GM04504 (cell line): Measurements from ENCODE around the gene RPS6KA2.
"Not testable (repeated sequence)": the region's sequence is repeated elsewhere in the genome, so short reads cannot be mapped to it uniquely, and the experiment has no call there.

Experiments used
- DNase-seq: peaks from one replicate; pipeline ENCODE4 v3.0.0-alpha.2; 2012; ENCODE audit warnings: low read depth

Gene RPS6KA2

DNA sequence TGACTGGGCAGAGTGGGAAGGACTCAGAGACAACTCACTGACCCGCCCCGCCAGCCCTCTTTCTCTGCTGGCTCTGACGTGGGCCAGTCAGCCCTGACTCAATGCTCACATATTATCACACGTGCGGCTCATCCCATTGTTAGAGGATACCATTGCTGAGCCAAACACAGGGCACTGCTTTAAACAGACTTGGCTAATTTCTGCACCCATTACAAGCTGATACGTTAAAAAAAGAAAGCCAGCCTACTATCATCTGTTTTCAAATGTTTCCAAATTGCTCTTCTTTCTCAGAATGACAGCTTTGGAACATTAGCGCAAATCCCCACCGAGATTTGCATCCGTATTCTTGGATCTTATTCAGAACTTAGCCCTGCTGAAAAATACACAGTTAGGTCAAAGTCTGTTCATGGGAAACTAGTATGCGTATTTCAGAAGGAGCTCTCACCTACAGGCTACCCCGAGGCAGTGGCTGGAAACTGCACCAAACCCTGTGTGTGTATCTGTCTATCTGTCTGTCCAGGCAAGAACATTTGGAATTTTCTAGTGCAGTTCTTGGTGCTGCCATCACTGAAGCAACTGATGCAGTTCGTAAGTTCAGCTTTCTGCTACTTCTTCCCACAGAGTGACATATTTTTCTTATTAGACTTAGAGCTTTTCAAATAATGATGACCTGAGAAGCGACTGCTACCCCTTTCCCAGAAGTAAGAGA lies 73.3 kb downstream of the RPS6KA2 start:
- DNase-seq: peak; percentile 77

DNA sequence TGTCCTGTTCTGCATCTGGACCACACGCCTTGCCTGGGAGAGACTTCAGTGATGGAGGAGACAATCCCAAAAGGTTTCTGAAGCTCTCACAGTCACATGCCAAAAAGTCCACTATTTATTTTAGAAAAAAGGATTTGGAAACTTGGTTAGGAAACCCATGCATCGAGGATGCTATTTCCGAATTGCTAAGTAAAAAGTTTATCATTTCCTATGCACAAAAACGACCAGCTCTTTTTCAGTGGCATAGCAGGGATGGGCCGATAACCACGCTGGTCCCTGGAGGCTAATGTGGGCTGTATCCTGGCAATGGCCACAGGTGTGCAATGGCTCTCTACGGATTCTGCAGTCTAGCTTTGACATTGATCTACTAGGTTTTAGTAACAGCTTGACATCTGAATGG lies 74.5 kb downstream of the RPS6KA2 start:
- DNase-seq: no peak

DNA sequence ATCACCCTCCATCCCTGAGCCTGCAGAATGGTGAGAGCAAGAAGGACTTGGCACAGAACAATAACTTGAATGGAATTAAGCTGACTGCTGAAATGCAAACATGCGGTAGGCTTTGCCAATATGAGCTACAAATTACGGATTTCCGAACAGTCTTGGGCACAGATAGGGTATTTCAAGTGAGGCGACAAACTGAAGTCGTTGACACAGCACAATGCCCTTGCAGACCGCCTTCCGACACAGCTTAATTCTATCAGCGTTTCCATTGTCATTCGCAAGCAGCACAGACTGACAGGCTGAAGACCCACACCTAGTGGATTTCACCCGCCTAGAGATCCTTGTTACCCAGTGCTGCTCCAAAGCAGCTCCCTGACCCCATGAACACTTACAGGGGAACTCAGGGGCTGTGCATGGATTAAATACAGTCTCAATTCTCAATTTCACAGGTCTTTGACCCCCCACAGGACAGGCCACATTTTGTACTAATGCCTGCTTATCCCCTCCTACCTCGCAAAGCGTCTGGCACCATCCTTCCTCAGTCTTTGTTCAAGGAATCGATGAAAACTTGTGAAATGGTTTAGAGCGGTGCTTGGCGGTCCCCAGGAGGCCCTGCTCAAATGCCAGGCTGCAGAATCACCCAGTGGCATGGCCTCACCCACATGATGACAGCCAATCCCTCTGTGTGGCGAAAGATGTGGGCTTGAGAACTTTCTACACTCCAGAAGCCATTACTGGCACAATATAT lies 75.1 kb downstream of the RPS6KA2 start:
- no peak for DNase-seq

DNA sequence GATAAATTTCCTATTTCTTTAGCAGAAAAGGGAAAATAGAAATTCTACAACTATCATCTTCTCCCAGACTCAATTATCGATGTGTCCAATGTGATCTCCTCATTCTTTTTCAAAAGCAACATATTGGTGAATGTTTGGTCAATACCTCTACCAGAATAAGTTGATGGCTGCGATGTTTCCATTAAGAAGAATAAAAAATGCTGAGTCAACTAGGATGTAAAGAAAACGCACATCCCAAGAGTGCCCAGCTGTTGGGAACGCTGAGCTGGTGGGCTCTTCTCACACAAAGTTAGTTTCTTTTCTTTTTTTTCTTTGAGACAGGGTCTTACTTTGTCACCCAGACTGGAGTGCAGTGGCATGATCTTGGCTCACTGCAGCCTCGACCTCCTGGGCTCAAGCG lies 80.4 kb downstream of the RPS6KA2 start:
- no peak for DNase-seq

DNA sequence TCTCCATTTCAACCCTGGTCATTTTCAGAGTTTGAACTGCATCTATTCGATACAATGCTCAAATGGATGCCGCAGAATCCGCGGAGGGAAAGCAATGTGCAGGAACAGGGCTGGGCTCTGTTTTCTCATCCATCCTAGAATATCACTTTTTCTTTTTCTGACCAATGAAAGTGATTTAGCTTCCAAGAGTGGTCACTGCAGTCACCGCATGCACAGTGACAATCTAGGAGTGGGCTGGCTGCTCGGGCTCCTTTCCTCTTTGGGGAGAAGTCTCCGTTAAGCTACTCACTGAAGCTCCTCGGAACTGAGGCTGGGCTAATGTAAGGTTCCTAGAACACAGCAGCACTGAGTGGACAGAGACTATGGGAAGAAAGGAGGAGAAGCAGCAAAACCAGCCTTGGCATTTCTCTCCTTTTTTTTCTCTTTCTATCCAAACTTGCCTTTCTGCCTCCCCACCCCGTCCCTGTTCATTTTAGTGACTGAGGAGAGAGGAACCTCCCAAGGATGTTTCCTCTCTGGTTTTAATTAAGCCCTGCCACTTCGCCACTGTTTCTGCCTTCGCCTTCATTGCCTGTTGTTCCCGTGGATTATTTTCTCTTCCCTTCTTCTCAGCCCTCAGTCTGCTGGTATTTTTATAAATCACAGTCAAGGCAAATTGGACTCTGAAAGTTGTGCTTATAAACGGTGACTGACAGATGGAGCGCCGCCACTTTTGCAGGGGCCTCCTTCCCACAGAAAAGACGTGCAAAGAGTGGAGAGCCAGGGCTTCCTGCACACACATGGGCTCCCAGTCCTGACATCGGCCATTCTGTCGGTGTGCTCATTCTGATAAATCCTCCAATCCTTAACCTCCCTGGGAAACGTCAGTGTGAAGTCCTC lies 81.7 kb downstream of the RPS6KA2 start:
- DNase-seq: no peak

DNA sequence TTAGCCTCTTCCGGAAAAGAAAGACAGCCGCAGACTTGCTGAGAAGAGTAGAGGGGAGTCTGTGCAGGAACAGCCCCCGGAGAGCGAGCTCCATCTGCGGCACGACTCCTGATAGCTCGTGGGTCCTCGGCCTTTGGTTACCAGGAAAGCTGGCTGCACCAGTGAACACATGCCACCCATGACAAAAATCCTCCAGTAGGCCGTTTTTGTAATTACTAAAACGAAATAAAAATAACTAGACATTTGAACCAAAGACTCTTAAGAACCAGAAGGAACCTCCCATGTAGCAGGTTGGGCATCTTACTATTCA lies 82.8 kb downstream of the RPS6KA2 start:
- DNase-seq: no peak

DNA sequence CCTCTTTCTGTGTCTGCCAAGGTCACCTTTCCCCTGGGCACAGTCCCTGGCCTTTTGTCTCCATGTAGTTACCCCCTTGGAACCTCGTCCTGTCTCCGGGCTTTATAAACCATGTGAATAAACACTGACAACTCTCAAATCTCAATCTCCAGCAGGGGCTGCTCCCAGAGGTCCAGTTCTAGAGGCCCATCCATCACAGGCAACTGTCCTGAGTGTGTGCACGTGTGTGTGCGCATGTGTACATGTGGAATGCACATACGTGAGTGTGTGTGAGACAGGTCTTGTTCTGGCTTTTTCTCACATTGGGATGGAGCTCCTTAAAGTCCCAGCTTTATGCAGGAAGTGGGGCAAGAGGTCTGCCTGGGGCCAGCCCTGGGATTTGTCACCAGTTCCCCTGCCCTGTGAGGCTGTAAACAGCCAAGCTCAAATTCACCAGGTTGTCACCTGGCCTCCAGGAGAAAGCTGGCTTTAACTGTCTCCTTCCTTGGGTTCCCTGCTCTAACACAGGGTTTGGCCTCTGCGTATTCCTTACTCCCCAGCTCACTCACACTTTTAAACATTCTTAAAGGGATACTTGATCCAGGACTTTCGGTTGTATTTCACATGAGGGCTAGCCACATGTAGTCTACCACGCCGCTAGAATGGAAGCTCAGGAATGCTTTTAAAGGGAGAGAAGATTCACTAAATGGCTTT lies 83.3 kb downstream of the RPS6KA2 start:
- DNase-seq: no peak

DNA sequence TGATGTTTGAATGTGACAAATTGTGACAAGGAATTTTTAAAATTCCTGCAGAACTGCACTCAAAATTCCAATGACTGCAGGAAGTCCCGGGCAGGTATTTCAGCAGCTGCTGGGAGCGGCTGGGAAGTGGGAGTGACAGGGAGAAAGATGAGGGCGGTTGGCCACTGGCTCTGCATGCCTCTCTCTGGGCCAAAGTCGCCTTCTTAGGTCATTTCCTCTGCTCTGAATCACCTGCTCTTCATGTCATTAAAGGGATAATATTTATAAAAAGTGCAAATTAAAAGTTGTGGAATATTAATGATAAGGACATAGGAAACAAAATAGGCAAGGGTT lies 84.5 kb downstream of the RPS6KA2 start:
- no peak for DNase-seq

DNA sequence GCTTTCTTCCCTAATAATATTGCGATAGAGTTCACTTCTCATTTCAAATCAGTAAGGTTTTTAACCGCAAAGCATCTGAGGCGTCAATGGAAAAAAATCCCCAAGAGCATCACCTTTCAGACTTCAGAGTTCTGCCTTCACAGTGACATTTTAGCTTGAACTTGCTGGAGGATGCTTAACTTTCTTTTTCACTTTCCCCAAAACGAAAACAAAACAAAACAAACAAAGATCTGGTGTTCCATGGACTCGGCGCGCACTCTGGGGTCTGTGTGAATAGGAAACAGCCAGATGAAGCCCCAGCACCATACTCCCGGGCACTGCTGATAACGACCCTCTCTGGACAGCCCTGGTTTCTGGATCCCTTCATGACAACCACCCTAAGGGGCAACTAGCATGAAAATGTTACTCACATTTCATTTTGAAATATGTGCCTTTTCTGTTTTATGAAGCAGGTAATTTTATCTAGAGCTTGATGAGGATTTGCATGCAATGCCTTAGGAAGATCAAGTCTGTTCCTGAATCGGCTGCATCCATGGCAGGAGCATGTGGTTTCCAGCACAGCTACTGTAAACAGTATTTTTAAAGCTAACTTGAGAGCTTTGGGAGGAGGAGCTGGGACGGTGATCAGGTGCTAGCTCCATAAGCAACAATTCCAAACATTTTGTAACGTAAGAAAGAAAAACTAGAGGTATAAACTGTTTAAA lies 85.0 kb downstream of the RPS6KA2 start:
- no peak for DNase-seq

DNA sequence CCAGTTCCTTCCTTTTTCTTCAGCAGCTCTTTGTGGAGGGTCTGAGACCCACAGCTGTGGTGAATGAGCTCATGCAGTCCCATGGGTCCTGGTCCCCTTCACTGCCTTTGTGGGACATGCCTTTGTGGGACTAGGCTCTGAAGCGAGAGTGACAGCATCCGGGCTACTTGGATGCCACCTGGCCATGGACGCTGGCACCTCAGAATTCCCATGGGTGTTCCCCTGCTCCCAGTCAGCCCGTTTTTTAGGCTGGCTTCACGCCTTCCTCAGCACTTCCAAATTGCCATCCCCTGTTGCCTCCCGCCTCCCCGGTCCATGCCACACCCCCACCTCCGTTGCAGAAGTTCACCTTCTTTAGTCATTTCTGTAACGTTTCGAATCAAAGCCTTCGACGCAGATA lies 85.7 kb downstream of the RPS6KA2 start:
- no peak for DNase-seq

DNA sequence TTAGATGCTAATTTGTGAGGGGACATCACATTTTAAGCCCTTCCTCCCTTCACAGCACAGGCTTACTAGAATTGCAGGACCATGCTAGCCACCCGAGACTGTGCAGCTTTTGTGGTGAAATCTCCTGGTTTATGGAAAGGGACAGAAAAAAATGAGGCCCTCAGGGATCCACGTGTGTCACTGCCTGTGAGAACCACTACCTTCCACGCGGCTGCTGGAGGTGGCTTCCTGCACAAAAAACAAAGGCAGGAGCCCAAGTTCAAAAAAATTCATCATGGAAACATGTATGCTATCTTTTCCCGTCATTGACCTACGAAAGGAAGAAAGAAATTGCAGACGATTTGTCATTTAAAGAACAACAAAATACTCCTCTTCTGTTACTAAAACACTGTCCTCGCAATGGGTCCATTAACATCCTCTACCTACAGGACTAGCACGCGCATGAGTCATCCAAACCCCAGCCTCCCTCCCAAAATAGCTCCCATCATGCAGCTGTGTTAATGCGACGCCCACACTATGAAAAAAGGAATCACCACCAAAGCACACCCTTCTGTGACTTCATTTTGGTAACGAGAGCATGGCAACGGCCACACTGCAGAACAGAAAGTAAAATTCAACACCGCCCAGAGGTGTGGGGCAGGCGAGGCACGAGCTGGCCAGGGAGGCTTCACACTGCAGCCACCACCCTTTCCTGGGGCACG lies 86.3 kb downstream of the RPS6KA2 start:
- no peak for DNase-seq

DNA sequence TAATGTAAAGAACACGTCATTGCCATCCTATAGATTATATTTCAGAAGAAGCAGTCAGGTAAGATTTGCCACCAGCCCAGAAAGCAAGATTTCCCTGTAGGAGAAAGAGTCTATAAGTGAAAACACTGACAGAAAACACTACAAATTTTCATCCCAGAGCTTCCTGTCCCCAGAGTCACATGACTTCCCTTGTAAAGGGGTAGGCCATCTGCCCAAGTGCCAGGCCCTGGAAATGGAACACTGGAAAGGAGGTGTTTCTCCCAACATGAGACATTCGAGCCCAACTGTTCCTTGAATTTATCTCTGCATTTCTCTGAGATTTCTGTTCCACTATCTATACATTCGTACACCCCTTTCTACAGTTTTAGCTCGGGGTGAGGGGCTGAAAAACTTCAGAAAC lies 87.5 kb downstream of the RPS6KA2 start:
- DNase-seq: no peak

DNA sequence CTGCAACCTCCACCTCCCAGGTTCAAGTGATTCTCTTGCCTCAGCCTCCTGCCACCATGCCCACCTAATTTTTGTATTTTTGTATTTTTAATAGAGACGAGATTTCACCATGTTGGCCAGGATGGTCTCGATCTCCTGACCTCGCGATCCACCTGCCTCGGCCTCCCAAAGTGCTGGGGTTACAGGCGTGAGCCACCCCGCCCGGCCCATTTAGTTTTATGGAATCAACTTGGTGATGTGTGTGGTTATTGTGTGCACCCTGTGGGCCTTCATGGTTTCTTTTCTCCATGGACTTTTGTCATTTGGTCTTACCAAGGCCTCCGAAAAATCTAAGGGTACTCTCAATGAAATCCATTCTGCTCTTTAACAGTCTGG lies 88.1 kb downstream of the RPS6KA2 start:
- not testable (repeated sequence) for DNase-seq

DNA sequence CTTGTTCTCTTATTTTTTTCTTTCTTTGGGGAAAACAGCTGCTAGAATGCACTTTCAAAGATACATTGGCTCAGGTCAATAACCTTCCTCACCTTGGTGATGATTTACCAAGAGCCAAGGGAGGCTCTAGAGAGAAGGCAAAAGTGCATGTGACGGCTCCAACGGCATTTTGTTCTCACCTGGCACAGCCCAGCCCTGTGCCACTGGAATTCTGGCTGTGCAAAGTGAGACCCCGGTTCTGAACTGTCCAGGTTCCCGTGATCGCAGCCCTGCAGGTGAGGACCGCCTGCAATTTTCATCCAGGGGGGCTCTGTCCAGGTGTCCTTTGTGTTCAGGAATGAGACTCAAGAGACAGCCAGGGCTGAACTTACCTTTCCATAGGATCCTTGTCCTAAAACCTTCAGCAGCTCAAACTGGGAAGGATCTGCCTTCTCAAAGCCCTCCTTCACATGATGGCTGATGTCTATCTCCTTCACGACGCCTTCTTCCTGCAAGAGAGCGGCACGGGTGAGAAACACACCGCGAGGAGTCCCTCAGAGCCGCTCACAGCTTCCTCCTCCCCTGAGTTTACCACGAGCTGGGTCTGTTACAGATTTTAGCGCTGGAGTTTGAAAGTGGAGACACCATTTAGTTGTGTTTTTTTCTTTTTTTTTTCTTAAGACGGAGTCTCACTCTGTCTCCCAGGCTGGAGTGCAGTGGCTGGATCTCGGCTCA lies 88.6 kb downstream of the RPS6KA2 start:
- DNase-seq: no peak

DNA sequence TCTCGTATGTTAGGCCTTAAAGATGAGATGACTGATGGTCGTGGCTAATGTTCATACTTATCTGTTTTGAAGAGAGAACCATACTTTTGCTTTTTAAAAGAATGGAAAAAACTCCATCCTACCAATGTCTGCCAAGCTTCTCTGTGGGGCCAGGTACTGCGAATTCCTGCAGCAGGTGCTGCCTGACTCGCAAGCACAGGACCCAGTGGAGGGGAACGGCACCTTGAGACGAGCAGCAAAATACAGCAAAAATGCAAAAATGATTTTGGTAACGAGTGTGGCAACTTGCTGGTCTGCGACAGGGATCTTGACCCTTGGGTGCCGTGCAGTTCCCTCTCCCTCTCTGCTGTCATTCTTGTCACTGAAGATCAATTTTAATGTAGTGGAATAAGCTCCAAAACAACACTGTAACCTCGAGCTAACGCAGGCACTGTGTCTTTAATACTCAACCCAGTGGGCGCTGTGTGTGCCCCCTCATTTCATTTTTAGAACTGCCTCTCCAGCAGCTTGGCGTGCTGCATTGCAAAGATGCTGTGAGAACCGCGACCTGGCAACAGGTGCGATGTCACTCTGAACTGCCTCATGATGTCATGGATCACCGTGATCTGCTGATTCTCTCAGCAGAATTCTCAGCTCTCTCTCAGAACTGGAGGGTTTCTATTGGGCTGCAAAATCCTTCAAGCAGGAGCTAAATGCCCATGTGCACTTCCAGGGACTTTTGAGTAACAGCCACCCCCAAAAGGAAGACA lies 92.2 kb downstream of the RPS6KA2 start:
- DNase-seq: no peak

DNA sequence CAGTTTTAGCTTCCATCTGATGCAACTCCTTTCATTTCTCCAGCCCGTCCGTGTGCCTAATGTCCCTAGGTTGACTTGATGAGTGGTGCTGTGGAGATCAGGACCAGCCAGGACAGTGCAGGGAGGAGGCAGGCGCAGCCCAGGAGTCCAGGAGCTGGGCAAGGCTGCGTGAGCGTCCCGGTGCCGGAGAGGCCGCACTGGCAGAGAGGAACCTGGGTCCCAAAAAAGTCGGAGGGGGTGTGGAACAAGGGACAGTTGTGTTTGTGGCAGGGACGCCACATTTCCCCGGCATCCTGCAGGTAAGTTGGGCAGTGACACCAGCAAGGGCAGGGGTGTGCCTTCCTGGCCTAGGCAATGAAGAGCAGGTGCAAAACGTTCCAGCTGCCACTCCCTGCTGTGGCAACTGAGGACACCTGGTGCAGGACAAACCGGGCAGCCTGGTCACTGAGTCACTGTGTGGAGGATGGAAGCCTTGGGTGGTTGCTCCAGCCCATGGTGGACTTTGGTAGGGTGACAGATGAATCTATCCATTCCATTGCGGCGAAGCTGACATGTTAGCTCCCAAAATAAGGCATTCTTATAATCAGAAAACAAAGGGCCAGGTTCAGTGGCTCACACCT lies 93.7 kb downstream of the RPS6KA2 start:
- DNase-seq: no peak

DNA sequence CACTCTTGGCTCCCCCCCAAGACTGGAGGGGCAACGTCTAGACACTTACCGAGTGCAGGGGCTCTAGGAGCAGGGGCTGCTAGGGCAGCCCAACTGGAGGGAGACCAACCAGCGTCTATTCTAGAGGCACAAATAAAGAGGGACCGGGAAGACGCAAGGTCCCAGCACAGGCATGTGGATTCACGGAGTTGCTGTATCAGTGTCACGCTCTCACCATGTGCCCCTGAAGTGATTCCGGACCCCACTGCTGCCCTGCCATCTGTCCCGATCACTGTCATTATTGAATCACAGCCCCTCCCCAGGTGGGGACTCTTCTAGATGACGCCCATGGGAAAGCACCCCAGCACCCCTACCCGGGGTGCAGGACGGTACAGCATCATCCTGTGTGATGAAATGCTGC lies 94.7 kb downstream of the RPS6KA2 start:
- no peak for DNase-seq

DNA sequence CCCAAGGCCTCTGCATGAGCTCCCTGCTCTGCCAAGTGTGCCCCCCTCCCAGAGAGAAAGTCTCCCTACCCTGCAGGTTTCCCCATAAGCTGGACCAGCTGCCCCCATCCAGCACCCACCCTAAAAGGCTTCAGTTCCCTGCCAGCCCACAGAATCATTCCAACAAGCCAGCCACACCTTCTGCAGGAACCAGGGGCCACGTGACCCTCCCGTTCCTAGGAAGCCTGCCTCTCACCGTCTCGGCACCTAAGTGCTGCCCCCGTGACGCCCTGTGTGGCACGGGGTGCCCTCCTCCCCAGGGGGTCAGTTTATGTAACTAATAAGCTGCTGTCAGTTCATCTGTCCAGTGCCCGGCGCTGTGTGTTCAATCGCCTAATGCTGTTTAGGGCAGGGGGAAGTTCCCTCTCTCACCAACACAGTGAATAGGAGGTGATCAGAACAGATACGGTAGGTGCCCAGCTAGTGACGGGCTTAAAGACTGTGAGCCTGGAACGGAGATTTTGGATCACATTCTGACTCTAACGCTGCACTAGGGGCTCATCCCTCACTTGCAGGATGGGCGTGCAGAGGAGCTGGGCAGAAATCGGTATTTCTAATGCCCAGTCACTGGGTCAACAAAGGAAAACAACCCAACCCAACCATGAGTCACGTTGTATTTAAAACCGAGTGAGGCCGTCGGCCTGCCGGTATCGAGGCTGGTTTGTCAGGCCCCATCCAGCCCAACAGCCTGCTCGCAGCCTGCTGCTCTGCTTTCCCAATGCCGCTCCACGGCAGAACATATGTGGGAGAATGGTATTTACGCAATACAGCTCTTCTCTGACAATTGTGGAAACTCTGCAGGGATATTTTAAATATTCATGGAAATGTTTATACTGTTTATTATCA lies 96.6 kb downstream of the RPS6KA2 start:
- no peak for DNase-seq
